A549 (cell line): Measurements from ENCODE around the gene PSAPL1. TPM values are rescaled to one million over a fixed set of nuclear protein-coding genes. Genes with fewer than 3 reads are reported as not detected.

Experiments
- ATAC-seq, 2 experiments: fragments of 200-7000 bp in 1 of 2; fragments of >200 bp in 1 of 2; cut with Nextera tagmentation in 1 of 2; cut with Tn5 transposase in 1 of 2; 3 replicates each; pipeline versions ENCODE4 v1.8.0 to v1.9.1; 2018 to 2020; ENCODE audit warnings: mild to moderate bottlenecking in 1 of 2, moderate library complexity in 1 of 2
- CTCF ChIA-PET: fragments of 300-600 bp; sonication (Branson Sonifier 250); formaldehyde crosslinking; extraction: SDS; loops from one replicate; lab custom pipeline; 2021; ENCODE audit warnings: antibody characterized with exemption, inconsistent platforms; lab: Yijun Ruan, JAX
- POLR2A ChIA-PET: fragments of 350-600 bp; formaldehyde crosslinking; extraction: SDS; loops from one replicate; lab custom pipeline; 2021; ENCODE audit warnings: antibody characterized with exemption, inconsistent platforms; lab: Yijun Ruan, JAX
- DNase-seq, 2 experiments: peaks; one replicate each; pipeline versions ENCODE4 v3.0.0 to v3.0.0-alpha.2; 2011 to 2016; ENCODE audit warnings: low read depth in 1 of 2, low spot score in 1 of 2
- FAIRE-seq: peaks from 2 replicates; lab custom pipeline; 2011; peaks lifted over from hg19 to GRCh38; lab: Jason Lieb, UNC
- H3K27ac ChIP-seq, 2 experiments: fragments of >200 bp; sonication (Bioruptor Twin); formaldehyde crosslinking; 3 replicates each; pipeline ENCODE4 v1.5.1; 2016 to 2017
- H3K4me1 ChIP-seq: fragments of >200 bp; sonication (Bioruptor Twin); formaldehyde crosslinking; 3 replicates; pipeline ENCODE4 v1.6.1; 2016
- H3K4me2 ChIP-seq: fragments of >200 bp; sonication (Bioruptor Twin); formaldehyde crosslinking; 3 replicates; pipeline ENCODE4 v1.6.1; 2016
- H3K4me3 ChIP-seq: fragments of >200 bp; sonication (Bioruptor Twin); formaldehyde crosslinking; 3 replicates; pipeline ENCODE4 v1.5.1; 2016
- H3K9me3 ChIP-seq: fragments of >200 bp; sonication (Bioruptor Twin); formaldehyde crosslinking; 3 replicates; pipeline ENCODE4 v1.6.1; 2016
- BHLHE40 ChIP-seq: IDR thresholded peaks from 2 replicates; pipeline ENCODE4 v1.6.1; 2012; ENCODE audit warnings: low read depth, low read length, inconsistent platforms
- CBX2 ChIP-seq: fragments of 200-600 bp; sonication (generic); IDR thresholded peaks from 2 replicates; pipeline ENCODE4 v1.6.1; 2016; ENCODE audit warnings: low read depth, mild to moderate bottlenecking, borderline replicate concordance
- CHD2 ChIP-seq: fragments of 150-350 bp; IDR thresholded peaks from 2 replicates; pipeline ENCODE4 v1.6.1; 2014; ENCODE audit warnings: low read length; ENCODE audit not compliant: partially characterized antibody
- CHD4 ChIP-seq: fragments of 200-600 bp; sonication (generic); IDR thresholded peaks from 2 replicates; pipeline ENCODE4 v1.6.1; 2016; ENCODE audit warnings: antibody characterized with exemption, mild to moderate bottlenecking, borderline replicate concordance
- FOSB ChIP-seq: fragments of 250-450 bp; sonication (Bioruptor Pico); IDR thresholded peaks from 2 replicates; pipeline ENCODE4 v1.5.0; 2020; ENCODE audit warnings: mild to moderate bottlenecking, moderate library complexity
- FOXS1 ChIP-seq: fragments of 250-450 bp; sonication (Bioruptor Pico); IDR thresholded peaks from 2 replicates; pipeline ENCODE4 v1.5.0; 2020; ENCODE audit warnings: mild to moderate bottlenecking, moderate library complexity
- GATA3 ChIP-seq: IDR thresholded peaks from 2 replicates; pipeline ENCODE4 v1.6.1; 2012; ENCODE audit warnings: borderline replicate concordance
- HOXB5 ChIP-seq: fragments of 250-450 bp; sonication (Bioruptor Pico); IDR thresholded peaks from 2 replicates; pipeline ENCODE4 v1.5.0; 2020; ENCODE audit warnings: mild to moderate bottlenecking, moderate library complexity
- JUNB ChIP-seq: fragments of >200 bp; sonication (Bioruptor Twin); formaldehyde crosslinking; IDR thresholded peaks from 2 replicates; pipeline ENCODE4 v1.6.1; 2016
- NPAS2 ChIP-seq: fragments of 250-450 bp; sonication (Bioruptor Pico); IDR thresholded peaks from 2 replicates; pipeline ENCODE4 v1.8.0; 2022; ENCODE audit warnings: mild to moderate bottlenecking, moderate library complexity, borderline replicate concordance
- PHF8 ChIP-seq: fragments of 200-600 bp; sonication (generic); IDR thresholded peaks from 2 replicates; pipeline ENCODE4 v1.6.1; 2016; ENCODE audit warnings: low read depth, mild to moderate bottlenecking, antibody characterized with exemption, moderate library complexity, borderline replicate concordance
- POLR2AphosphoS2 ChIP-seq: conservative IDR thresholded peaks from 2 replicates; pipeline ENCODE4 v1.6.1; 2012; ENCODE audit warnings: low read length, improper control_type of control experiment, inconsistent platforms
- RAD21 ChIP-seq, 2 experiments: fragments of >200 bp in 1 of 2; sonication (Bioruptor Twin) in 1 of 2; formaldehyde crosslinking in 1 of 2; IDR thresholded peaks in 1 of 2; conservative IDR thresholded peaks in 1 of 2; 2 replicates in 1 of 2; 3 replicates in 1 of 2; pipeline ENCODE4 v1.6.1; 2012 to 2018; ENCODE audit warnings: inconsistent platforms in 1 of 2
- SMC3 ChIP-seq: fragments of >200 bp; sonication (Bioruptor Twin); formaldehyde crosslinking; IDR thresholded peaks from 3 replicates; pipeline ENCODE4 v1.6.1; 2018; ENCODE audit warnings: inconsistent platforms
- SREBF2 ChIP-seq: fragments of 450-650 bp; IDR thresholded peaks from 2 replicates; pipeline ENCODE4 v1.6.1; 2014; ENCODE audit warnings: mild to moderate bottlenecking, moderate library complexity
- TFCP2L1 ChIP-seq: fragments of 250-450 bp; sonication (Bioruptor Pico); IDR thresholded peaks from 2 replicates; pipeline ENCODE4 v1.5.0; 2021; ENCODE audit warnings: mild to moderate bottlenecking
- TP53 ChIP-seq: fragments of 250-450 bp; sonication (Bioruptor Pico); IDR thresholded peaks from 2 replicates; pipeline ENCODE4 v1.5.0; 2021; ENCODE audit warnings: mild to moderate bottlenecking, moderate library complexity
- ZFP36 ChIP-seq: fragments of 450-650 bp; IDR thresholded peaks from 2 replicates; pipeline ENCODE4 v1.6.1; 2014; ENCODE audit warnings: borderline replicate concordance; ENCODE audit not compliant: partially characterized antibody
- WGBS: methylation state at CpG from one replicate; pipeline ENCODE4 v1.1.6; 2017; ENCODE audit errors: missing lambda C conversion rate; 5-methylcytosine and 5-hydroxymethylcytosine counted together
- polyA plus RNA-seq, 4 experiments: library from polyadenylated mRNA; depleted of rRNA in 3 of 4; stranded (reverse); fragments of >200 nt; fragmentation: RNase III in 1 of 4; extraction: RNeasy Plus Mini Kit Qiagen cat#74134 plus additional on column Dnase treatment in 1 of 4; gene quantifications; 2 replicates in 3 of 4; 3 replicates in 1 of 4; pipeline ENCODE4 v1.2.3, GENCODE V29; 2011 to 2017
- TF ChIP-seq, protein P1 (sequence below): IDR thresholded peaks from 2 replicates; pipeline ENCODE4 v1.6.1; 2012
- TF ChIP-seq, protein P2 (sequence below): fragments of >200 bp; sonication (Bioruptor Twin); formaldehyde crosslinking; IDR thresholded peaks from 2 replicates; pipeline ENCODE4 v1.6.1; 2016
- TF ChIP-seq, protein P3 (sequence below): fragments of 250-450 bp; sonication (Bioruptor Pico); IDR thresholded peaks from 2 replicates; pipeline ENCODE4 v1.5.0; 2020; ENCODE audit warnings: low read depth, mild to moderate bottlenecking, moderate library complexity
- TF ChIP-seq, protein P4 (sequence below): fragments of 450-650 bp; IDR thresholded peaks from 2 replicates; pipeline ENCODE4 v1.6.1; 2014; ENCODE audit warnings: antibody characterized with exemption
- TF ChIP-seq, protein P5 (sequence below): fragments of >200 bp; sonication (Bioruptor Twin); formaldehyde crosslinking; IDR thresholded peaks from 3 replicates; pipeline ENCODE4 v1.5.1; 2016
- TF ChIP-seq, protein P6 (sequence below): fragments of 200-600 bp; sonication (generic); IDR thresholded peaks from 2 replicates; pipeline ENCODE4 v1.6.1; 2016; ENCODE audit warnings: antibody characterized with exemption, mild to moderate bottlenecking, moderate library complexity

PSAPL1 gene
- polyA plus RNA-seq, 2 of the 4 experiments (the other 2 are of a cell fraction), result 0.04 to 0.05 TPM

DNA sequence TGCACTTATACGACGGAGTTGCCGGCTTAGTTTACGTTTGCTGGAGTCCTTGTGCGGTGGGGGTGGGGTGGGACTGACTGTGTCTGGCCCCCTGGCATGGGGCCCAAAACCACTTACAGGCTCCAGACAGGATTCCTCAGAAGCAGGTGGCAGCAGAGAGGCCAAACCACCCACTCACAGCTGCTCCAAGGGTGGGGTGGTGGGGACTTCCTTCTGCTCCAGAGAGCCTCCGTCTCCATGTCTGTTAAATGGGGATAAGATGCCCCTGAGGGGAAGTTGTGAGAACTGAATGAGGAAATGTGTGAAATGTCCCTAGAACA is 36.7 kb downstream of the PSAPL1 start:
- POLR2A ChIA-PET, result no interaction called here
- TF ChIP-seq GATA3, result no peak
- no peak for TF ChIP-seq FOXS1
- TF ChIP-seq, protein P1, sequence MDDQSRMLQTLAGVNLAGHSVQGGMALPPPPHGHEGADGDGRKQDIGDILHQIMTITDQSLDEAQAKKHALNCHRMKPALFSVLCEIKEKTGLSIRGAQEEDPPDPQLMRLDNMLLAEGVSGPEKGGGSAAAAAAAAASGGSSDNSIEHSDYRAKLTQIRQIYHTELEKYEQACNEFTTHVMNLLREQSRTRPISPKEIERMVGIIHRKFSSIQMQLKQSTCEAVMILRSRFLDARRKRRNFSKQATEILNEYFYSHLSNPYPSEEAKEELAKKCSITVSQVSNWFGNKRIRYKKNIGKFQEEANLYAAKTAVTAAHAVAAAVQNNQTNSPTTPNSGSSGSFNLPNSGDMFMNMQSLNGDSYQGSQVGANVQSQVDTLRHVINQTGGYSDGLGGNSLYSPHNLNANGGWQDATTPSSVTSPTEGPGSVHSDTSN, result no peak
- TF ChIP-seq RAD21 (conservative IDR thresholded peaks at IDR 0.05 in 1 of 2, IDR thresholded peaks at IDR 0.05 in 1 of 2), result no peak
- no peak for TF ChIP-seq CHD2
- TF ChIP-seq SREBF2, result no peak
- TF ChIP-seq, protein P2, sequence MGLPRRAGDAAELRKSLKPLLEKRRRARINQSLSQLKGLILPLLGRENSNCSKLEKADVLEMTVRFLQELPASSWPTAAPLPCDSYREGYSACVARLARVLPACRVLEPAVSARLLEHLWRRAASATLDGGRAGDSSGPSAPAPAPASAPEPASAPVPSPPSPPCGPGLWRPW, result no peak
- TF ChIP-seq TP53 (CRISPR knock-in tag), result no peak
- no peak for TF ChIP-seq CHD4
- TF ChIP-seq JUNB, result no peak
- TF ChIP-seq, protein P3, sequence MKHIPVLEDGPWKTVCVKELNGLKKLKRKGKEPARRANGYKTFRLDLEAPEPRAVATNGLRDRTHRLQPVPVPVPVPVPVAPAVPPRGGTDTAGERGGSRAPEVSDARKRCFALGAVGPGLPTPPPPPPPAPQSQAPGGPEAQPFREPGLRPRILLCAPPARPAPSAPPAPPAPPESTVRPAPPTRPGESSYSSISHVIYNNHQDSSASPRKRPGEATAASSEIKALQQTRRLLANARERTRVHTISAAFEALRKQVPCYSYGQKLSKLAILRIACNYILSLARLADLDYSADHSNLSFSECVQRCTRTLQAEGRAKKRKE (CRISPR knock-in tag), result no peak
- no peak for TF ChIP-seq SMC3
- no peak for TF ChIP-seq BHLHE40
- no peak for TF ChIP-seq TFCP2L1 (CRISPR knock-in tag)
- TF ChIP-seq, protein P4, sequence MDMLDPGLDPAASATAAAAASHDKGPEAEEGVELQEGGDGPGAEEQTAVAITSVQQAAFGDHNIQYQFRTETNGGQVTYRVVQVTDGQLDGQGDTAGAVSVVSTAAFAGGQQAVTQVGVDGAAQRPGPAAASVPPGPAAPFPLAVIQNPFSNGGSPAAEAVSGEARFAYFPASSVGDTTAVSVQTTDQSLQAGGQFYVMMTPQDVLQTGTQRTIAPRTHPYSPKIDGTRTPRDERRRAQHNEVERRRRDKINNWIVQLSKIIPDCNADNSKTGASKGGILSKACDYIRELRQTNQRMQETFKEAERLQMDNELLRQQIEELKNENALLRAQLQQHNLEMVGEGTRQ, result no peak
- TF ChIP-seq HOXB5 (CRISPR knock-in tag), result no peak
- no peak for TF ChIP-seq PHF8
- TF ChIP-seq FOSB, result no peak

DNA sequence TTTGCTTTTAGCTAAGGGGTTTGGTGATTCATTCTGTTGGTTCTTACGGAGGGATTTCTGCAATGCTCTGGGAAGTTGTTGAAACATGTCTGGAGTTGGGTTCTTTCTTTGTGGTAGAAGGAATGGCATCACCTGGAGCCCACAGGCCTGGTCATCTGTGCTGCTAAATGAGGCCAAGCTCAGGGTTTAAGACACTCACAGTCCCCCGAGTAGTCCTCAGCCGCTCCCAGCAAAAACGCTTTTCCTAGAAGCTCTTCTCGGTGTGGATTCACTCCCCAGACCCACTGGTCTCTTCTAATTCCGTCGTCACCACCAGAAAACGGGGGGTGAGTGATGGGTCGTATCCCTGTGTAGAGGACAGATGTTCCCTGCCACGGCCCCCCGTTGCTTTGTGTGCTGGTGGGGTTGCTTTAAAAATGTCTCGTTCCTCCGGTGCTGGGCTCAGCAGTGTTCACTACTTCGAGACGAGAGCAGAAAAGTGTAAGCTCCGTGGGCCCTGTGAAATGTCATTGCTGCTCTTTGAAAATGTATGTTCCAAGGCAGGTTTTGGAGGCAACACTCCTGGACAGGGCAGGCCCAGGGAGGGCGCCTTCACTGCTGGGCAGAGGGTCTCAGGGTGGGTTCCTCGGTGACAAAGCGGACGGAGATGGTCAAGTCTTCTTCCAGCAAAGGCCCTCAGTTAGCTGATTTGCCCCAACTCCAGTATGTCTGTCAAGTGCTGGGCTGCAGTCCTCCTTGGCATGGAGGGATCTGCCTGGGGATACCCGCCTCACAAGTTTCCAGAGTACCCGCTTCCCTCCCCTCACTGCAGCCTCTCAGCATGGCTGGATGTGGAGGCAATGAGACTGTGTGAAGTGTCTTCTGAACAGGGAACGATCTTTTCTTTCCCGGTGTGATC is 37.3 kb downstream of the PSAPL1 start:
- ChIA-PET POLR2A (no interaction called here), CTCF (interaction anchor here (1.1 to 1.5 kb wide), 2 partner anchors 33 to 322 kb away, joined by 3 to 4 read pairs; no protein-coding TSS in a partner anchor)
- TF ChIP-seq, protein P5, sequence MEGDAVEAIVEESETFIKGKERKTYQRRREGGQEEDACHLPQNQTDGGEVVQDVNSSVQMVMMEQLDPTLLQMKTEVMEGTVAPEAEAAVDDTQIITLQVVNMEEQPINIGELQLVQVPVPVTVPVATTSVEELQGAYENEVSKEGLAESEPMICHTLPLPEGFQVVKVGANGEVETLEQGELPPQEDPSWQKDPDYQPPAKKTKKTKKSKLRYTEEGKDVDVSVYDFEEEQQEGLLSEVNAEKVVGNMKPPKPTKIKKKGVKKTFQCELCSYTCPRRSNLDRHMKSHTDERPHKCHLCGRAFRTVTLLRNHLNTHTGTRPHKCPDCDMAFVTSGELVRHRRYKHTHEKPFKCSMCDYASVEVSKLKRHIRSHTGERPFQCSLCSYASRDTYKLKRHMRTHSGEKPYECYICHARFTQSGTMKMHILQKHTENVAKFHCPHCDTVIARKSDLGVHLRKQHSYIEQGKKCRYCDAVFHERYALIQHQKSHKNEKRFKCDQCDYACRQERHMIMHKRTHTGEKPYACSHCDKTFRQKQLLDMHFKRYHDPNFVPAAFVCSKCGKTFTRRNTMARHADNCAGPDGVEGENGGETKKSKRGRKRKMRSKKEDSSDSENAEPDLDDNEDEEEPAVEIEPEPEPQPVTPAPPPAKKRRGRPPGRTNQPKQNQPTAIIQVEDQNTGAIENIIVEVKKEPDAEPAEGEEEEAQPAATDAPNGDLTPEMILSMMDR, result no peak
- TF ChIP-seq CHD2 (no peak), POLR2AphosphoS2 (no peak), NPAS2 (CRISPR knock-in tag) (no peak), CBX2 (no peak), HOXB5 (CRISPR knock-in tag) (no peak), ZFP36 (no peak)
- TF ChIP-seq, protein P4, result no peak
- TF ChIP-seq, protein P6, sequence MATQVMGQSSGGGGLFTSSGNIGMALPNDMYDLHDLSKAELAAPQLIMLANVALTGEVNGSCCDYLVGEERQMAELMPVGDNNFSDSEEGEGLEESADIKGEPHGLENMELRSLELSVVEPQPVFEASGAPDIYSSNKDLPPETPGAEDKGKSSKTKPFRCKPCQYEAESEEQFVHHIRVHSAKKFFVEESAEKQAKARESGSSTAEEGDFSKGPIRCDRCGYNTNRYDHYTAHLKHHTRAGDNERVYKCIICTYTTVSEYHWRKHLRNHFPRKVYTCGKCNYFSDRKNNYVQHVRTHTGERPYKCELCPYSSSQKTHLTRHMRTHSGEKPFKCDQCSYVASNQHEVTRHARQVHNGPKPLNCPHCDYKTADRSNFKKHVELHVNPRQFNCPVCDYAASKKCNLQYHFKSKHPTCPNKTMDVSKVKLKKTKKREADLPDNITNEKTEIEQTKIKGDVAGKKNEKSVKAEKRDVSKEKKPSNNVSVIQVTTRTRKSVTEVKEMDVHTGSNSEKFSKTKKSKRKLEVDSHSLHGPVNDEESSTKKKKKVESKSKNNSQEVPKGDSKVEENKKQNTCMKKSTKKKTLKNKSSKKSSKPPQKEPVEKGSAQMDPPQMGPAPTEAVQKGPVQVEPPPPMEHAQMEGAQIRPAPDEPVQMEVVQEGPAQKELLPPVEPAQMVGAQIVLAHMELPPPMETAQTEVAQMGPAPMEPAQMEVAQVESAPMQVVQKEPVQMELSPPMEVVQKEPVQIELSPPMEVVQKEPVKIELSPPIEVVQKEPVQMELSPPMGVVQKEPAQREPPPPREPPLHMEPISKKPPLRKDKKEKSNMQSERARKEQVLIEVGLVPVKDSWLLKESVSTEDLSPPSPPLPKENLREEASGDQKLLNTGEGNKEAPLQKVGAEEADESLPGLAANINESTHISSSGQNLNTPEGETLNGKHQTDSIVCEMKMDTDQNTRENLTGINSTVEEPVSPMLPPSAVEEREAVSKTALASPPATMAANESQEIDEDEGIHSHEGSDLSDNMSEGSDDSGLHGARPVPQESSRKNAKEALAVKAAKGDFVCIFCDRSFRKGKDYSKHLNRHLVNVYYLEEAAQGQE, result no peak
- Histone ChIP-seq H3K9me3 (no peaks in the 10 kb centered on the region), H3K27ac (no peak overlapping the region), H3K4me3 (no peak overlapping the region), H3K4me2 (no peak overlapping the region), H3K4me1 (peaks cover 10% of the 10 kb centered on the region)
- no peak for ATAC-seq
- FAIRE-seq, result no peak
- 76% methylated on average over 22 of the region's 24 CpGs for WGBS
- no peak for DNase-seq

More for the DNA sequence above, 36.7 kb downstream of the PSAPL1 start:
- FAIRE-seq (no peak), DNase-seq (no peak), ATAC-seq (no peak)
- peaks cover 15% of the 10 kb centered on the region for H3K4me1 ChIP-seq
- H3K9me3 ChIP-seq, result no peaks in the 10 kb centered on the region
- no peak overlapping the region for H3K4me2 ChIP-seq
- CTCF ChIA-PET, result interaction anchor here (1.1 kb wide), 1 partner anchor 32 kb away, joined by 4 read pairs; no protein-coding TSS in a partner anchor
- no peak overlapping the region for H3K4me3 ChIP-seq
- no peak overlapping the region for H3K27ac ChIP-seq
- WGBS, result 85% methylated on average over 4 of the region's 6 CpGs
